MM.1S (cell line): Measurements from ENCODE around the gene FANCL.
"Not testable (repeated sequence)": the region's sequence is repeated elsewhere in the genome, so short reads cannot be mapped to it uniquely, and the experiment has no call there.

Source experiments
- CTCF ChIP-seq: fragments of 300-600 bp; sonication (generic); IDR thresholded peaks from 2 replicates; pipeline ENCODE4 v1.5.1; 2016; ENCODE audit warnings: antibody characterized with exemption, low read length, mixed read lengths
- EZH2 ChIP-seq: fragments of 300-600 bp; sonication (generic); optimal IDR thresholded peaks from 2 replicates; pipeline ENCODE3; 2017; ENCODE audit warnings: low read depth, mild to moderate bottlenecking, antibody characterized with exemption, low read length, mixed read lengths

DNA sequence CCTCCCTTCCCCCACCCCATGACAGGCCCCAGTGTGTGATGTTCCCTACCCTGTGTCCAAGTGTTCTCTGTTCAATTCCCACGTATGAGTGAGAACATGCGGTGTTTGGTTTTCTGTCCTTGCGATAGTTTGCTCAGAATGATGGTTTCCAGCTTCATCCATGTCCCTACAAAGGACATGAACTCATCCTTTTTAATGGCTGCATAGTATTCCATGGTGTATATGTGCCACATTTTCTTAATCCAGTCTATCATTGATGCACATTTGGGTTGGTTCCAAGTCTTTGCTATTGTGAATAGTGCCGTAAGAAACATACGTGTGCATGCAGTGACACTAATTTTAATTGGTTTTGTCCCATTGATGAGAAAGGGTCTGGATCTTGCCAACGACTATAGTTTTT, 95.4 kb downstream of the FANCL start:
- not testable (repeated sequence) for TF ChIP-seq CTCF, EZH2
